ENCODE results near the gene CCSER1.
"Not testable (repeated sequence)": the region's sequence is repeated elsewhere in the genome, so short reads cannot be mapped to it uniquely, and the experiment has no call there.

CCSER1 gene

GRCh38 chr4:90695411-90695810 is 568.2 kb downstream of the CCSER1 start:
- no peaks in the 10 kb centered on the region for H3K79me2 ChIP-seq (ENCODE audit: insufficient read depth, low read length)
- H3K9ac ChIP-seq (ENCODE audit: low read length) = no peak overlapping the region
- no peaks in the 10 kb centered on the region for H3K36me3 ChIP-seq (ENCODE audit: insufficient read depth, low read length)
- H3K4me3 ChIP-seq (ENCODE audit: low read depth, low read length, poor library complexity, severe bottlenecking) = no peak overlapping the region
- no peak overlapping the region for H3K27ac ChIP-seq (ENCODE audit: low read depth, low read length, poor library complexity, severe bottlenecking)
- no peaks in the 10 kb centered on the region for H3K4me1 ChIP-seq (ENCODE audit: insufficient read depth, low read length, severe bottlenecking)
- H3K9me3 ChIP-seq (ENCODE audit: low read length) = no peaks in the 10 kb centered on the region
- TF ChIP-seq, protein P1, sequence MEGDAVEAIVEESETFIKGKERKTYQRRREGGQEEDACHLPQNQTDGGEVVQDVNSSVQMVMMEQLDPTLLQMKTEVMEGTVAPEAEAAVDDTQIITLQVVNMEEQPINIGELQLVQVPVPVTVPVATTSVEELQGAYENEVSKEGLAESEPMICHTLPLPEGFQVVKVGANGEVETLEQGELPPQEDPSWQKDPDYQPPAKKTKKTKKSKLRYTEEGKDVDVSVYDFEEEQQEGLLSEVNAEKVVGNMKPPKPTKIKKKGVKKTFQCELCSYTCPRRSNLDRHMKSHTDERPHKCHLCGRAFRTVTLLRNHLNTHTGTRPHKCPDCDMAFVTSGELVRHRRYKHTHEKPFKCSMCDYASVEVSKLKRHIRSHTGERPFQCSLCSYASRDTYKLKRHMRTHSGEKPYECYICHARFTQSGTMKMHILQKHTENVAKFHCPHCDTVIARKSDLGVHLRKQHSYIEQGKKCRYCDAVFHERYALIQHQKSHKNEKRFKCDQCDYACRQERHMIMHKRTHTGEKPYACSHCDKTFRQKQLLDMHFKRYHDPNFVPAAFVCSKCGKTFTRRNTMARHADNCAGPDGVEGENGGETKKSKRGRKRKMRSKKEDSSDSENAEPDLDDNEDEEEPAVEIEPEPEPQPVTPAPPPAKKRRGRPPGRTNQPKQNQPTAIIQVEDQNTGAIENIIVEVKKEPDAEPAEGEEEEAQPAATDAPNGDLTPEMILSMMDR (IDR thresholded peaks at IDR 0.05; ENCODE audit: low read length) = no peak
- TF ChIP-seq EZH2 (IDR thresholded peaks at IDR 0.05; ENCODE audit: borderline replicate concordance, low read length) = no peak
- H3F3A ChIP-seq (ENCODE audit: insufficient read depth, low read length) = no peaks in the 10 kb centered on the region
- no peaks in the 10 kb centered on the region for H3K9me2 ChIP-seq (ENCODE audit: low read depth, low read length)
- no peaks in the 10 kb centered on the region for H3K27me3 ChIP-seq (ENCODE audit: insufficient read depth, low read length)
- no peaks in the 10 kb centered on the region for H4K20me1 ChIP-seq (ENCODE audit: insufficient read depth, low read length)
- H3K4me2 ChIP-seq (ENCODE audit: low read length) = no peak overlapping the region
- no peak overlapping the region for H2AFZ ChIP-seq (ENCODE audit: low read length)

DNA sequence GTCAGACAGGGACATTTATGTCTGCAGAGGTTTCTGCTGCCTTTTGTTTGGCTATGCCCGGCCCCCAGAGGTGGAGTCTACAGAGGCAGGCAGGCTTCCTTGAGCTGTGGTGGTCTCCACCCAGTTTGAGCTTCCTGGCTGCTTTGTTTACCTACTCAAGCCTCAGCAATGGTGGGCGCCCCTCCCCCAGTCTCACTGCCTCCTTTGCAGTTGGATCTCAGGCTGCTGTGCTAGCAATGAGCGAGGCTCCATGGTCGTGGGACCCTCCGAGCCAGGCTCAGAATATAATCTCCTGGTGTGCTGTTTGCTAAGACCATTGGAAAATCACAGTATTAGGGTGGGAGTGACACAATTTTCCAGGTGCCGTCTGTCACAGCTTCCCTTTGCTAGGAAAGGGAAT is 578.3 kb downstream of the CCSER1 start:
- not testable (repeated sequence) for H3K9me3 ChIP-seq (ENCODE audit: low read length); H3K36me3 ChIP-seq (ENCODE audit: insufficient read depth, low read length); H3F3A ChIP-seq (ENCODE audit: insufficient read depth, low read length); H3K4me1 ChIP-seq (ENCODE audit: insufficient read depth, low read length, severe bottlenecking); H3K9me2 ChIP-seq (ENCODE audit: low read depth, low read length); H2AFZ ChIP-seq (ENCODE audit: low read length); H3K4me2 ChIP-seq (ENCODE audit: low read length); H3K27ac ChIP-seq (ENCODE audit: low read depth, low read length, poor library complexity, severe bottlenecking); H3K27me3 ChIP-seq (ENCODE audit: insufficient read depth, low read length); H3K4me3 ChIP-seq (ENCODE audit: low read depth, low read length, poor library complexity, severe bottlenecking); H3K79me2 ChIP-seq (ENCODE audit: insufficient read depth, low read length); H3K9ac ChIP-seq (ENCODE audit: low read length); H4K20me1 ChIP-seq (ENCODE audit: insufficient read depth, low read length)

DNA sequence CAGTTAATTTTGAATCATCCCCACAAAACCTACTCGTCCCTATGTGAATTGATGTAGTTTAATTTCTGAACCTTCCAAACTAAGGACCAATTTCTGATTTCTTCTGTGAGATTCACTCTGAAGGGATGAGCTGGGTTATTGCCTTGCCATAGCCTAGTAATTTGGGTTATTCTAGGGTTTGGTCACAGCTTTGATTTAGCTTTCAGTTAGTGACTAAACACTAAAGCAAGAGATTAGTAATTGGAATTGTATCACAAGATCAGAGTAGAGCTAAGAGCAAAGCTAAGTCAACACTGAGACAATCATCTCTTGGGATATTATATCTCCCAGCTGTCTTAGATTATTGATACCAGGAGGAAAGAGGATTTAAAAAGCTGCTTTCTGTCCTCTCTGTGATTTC is 588.0 kb downstream of the CCSER1 start:
- H3K27me3 ChIP-seq (ENCODE audit: insufficient read depth, low read length) = no peaks in the 10 kb centered on the region
- H3K27ac ChIP-seq (ENCODE audit: low read depth, low read length, poor library complexity, severe bottlenecking) = no peak overlapping the region
- H3K4me1 ChIP-seq (ENCODE audit: insufficient read depth, low read length, severe bottlenecking) = no peaks in the 10 kb centered on the region
- no peaks in the 10 kb centered on the region for H3F3A ChIP-seq (ENCODE audit: insufficient read depth, low read length)
- no peaks in the 10 kb centered on the region for H3K9me2 ChIP-seq (ENCODE audit: low read depth, low read length)
- no peaks in the 10 kb centered on the region for H3K36me3 ChIP-seq (ENCODE audit: insufficient read depth, low read length)
- TF ChIP-seq, protein P1 (IDR thresholded peaks at IDR 0.05; ENCODE audit: low read length) = no peak
- TF ChIP-seq EZH2 (IDR thresholded peaks at IDR 0.05; ENCODE audit: borderline replicate concordance, low read length) = no peak
- no peaks in the 10 kb centered on the region for H3K79me2 ChIP-seq (ENCODE audit: insufficient read depth, low read length)
- no peak overlapping the region for H3K4me3 ChIP-seq (ENCODE audit: low read depth, low read length, poor library complexity, severe bottlenecking)
- H2AFZ ChIP-seq (ENCODE audit: low read length) = no peak overlapping the region
- H4K20me1 ChIP-seq (ENCODE audit: insufficient read depth, low read length) = no peaks in the 10 kb centered on the region
- H3K4me2 ChIP-seq (ENCODE audit: low read length) = no peak overlapping the region
- no peak overlapping the region for H3K9ac ChIP-seq (ENCODE audit: low read length)
- H3K9me3 ChIP-seq (ENCODE audit: low read length) = no peaks in the 10 kb centered on the region

- Histone ChIP-seq H3K9me2 (ENCODE audit: low read depth, low read length) (no peaks in the 10 kb centered on the region), H4K20me1 (ENCODE audit: insufficient read depth, low read length) (no peaks in the 10 kb centered on the region), H3K27me3 (ENCODE audit: insufficient read depth, low read length) (no peaks in the 10 kb centered on the region), H3K27ac (ENCODE audit: low read depth, low read length, poor library complexity, severe bottlenecking) (no peak overlapping the region), H3F3A (ENCODE audit: insufficient read depth, low read length) (no peaks in the 10 kb centered on the region), H3K4me2 (ENCODE audit: low read length) (no peak overlapping the region), H3K4me3 (ENCODE audit: low read depth, low read length, poor library complexity, severe bottlenecking) (no peak overlapping the region), H3K9ac (ENCODE audit: low read length) (no peak overlapping the region), H3K36me3 (ENCODE audit: insufficient read depth, low read length) (no peaks in the 10 kb centered on the region), H3K4me1 (ENCODE audit: insufficient read depth, low read length, severe bottlenecking) (no peaks in the 10 kb centered on the region), H3K79me2 (ENCODE audit: insufficient read depth, low read length) (no peaks in the 10 kb centered on the region), H3K9me3 (ENCODE audit: low read length) (no peaks in the 10 kb centered on the region), H2AFZ (ENCODE audit: low read length) (no peak overlapping the region)
- TF ChIP-seq, protein P1 (IDR thresholded peaks at IDR 0.05; ENCODE audit: low read length) = no peak
- no peak for TF ChIP-seq EZH2 (IDR thresholded peaks at IDR 0.05; ENCODE audit: borderline replicate concordance, low read length)
Measured at GRCh38 chr4:90718931-90719330, 591.7 kb downstream of the CCSER1 start.

All from OCI-LY1 (cell line).